GM12875 (cell line): ENCODE results near the gene RUBCNL.

Experiments used
- H3K4me3 ChIP-seq: one replicate; pipeline ENCODE4 v1.5.1; 2011; ENCODE audit warnings: low read depth, low read length, control low read depth
- TF ChIP-seq, protein P1 (sequence below): IDR thresholded peaks from 2 replicates; pipeline ENCODE4 v1.5.1; 2011; ENCODE audit warnings: low read depth, mild to moderate bottlenecking, control low read depth, inconsistent platforms, low read length, moderate library complexity, borderline replicate concordance; ENCODE audit not compliant: insufficient read depth

Gene RUBCNL

DNA sequence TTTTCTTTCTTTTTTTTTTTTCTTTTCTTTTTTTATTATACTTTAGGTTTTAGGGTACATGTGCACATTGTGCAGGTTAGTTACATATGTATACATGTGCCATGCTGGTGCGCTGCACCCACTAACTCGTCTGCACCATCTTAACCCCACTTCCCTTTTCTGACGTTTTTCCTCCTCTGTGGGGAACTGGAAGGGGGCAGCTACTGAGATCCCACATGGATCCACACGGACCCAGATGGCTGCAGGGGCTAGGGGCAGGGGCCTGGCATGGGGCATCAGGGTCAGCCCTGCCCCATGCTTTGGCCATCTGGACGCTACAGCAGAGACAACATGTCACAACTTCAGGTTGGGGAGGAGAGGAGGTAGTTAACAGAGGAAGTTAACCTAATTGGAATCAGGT, 54.3 kb downstream of the RUBCNL start:
- TF ChIP-seq, protein P1, sequence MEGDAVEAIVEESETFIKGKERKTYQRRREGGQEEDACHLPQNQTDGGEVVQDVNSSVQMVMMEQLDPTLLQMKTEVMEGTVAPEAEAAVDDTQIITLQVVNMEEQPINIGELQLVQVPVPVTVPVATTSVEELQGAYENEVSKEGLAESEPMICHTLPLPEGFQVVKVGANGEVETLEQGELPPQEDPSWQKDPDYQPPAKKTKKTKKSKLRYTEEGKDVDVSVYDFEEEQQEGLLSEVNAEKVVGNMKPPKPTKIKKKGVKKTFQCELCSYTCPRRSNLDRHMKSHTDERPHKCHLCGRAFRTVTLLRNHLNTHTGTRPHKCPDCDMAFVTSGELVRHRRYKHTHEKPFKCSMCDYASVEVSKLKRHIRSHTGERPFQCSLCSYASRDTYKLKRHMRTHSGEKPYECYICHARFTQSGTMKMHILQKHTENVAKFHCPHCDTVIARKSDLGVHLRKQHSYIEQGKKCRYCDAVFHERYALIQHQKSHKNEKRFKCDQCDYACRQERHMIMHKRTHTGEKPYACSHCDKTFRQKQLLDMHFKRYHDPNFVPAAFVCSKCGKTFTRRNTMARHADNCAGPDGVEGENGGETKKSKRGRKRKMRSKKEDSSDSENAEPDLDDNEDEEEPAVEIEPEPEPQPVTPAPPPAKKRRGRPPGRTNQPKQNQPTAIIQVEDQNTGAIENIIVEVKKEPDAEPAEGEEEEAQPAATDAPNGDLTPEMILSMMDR, result no peak
- no peak overlapping the region for H3K4me3 ChIP-seq

DNA sequence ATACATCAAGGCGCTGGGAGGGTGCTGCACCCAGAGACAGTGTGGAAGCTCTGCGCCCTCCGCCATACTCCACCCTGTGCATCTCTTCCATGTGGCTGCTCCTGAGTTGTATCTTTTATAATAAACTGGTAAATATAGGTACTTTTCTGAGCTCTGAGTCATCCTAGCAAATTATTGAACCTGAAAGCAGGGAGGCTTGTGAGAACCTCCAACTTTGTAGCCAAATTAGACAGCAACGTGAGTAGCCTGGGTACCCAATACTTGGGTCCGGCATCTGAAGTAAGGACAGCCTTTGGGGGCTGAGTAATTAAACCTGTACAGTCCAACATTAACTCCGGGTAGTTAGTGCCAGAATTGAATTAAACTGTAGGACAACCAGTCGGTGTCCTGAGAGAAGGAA, 57.4 kb downstream of the RUBCNL start:
- TF ChIP-seq, protein P1, result no peak

DNA sequence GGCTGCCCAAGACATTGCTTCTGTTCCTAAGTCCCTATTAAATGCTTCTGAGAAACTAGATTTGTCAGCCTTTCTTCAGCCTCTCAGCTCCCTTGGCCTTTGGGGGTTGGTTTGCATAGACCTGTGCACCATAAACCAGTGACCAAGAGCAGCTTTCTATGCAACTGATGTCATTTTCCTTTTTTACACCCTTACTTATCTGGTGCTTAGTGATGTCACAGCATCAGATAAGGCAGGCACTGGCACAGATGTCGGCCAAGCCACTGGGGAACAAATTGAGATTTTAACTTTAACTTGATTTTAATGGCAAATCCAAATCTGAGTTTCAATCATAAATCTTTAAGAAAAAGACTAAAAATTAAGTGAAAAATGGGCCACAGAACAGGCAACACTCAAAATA, 59.8 kb downstream of the RUBCNL start:
- no peak overlapping the region for H3K4me3 ChIP-seq
- TF ChIP-seq, protein P1, result no peak

More for the DNA sequence above, 57.4 kb downstream of the RUBCNL start:
- H3K4me3 ChIP-seq, result no peak overlapping the region

DNA sequence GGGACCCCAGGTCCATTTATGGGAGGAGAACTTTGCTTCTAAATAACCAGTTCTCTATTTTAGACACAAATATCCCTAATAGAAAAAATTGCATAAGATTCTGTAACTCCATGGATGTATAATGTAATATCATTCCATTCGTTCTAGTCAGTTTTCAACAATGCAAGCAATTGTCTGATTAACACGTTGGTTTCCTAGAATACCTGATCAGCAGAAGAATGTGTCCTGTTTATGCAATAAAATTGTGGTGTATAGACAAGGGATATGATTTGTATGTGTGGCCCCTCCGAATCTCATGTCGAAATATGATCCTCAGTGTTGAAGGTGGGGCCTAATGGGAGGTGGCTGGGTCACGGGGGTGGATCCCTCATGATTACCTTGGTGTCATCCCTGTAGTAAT, 62.1 kb downstream of the RUBCNL start:
- H3K4me3 ChIP-seq, result no peak overlapping the region
- TF ChIP-seq, protein P1, result no peak

DNA sequence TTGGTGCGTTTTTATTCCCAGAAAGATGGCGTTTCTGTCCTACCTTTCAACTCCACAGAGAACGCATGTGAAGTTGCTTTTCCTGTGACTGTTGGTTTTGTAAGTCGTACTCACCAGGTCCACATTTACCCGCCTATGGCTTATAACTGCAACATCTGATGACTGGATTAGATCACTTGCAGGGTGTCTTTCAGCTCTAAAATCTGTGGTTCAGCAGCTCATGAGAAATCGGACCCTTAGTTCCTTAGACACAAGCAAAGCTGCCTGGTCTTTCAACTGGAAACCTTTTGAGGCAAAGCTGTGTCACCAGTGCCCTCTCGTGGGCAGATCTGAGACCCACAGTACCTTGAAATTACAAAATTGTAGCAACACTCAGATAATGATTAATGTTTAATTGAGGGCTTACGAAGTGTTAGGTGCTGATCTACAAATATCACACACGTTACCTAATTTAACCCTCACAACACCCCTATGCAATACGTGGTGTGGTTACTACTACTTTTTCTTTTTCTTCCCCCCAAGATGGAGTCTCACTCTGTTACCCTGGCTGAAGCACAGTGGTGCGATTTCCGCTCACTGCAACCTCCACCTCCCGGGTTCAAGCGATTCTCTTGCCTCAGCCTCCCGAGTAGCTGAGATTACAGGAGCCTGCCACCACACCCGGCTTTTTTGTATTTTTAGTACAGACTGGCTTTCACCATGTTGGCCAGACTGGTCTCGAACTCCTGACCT, 65.4 kb downstream of the RUBCNL start:
- H3K4me3 ChIP-seq, result no peak overlapping the region
- TF ChIP-seq, protein P1, result peak; percentile 73

DNA sequence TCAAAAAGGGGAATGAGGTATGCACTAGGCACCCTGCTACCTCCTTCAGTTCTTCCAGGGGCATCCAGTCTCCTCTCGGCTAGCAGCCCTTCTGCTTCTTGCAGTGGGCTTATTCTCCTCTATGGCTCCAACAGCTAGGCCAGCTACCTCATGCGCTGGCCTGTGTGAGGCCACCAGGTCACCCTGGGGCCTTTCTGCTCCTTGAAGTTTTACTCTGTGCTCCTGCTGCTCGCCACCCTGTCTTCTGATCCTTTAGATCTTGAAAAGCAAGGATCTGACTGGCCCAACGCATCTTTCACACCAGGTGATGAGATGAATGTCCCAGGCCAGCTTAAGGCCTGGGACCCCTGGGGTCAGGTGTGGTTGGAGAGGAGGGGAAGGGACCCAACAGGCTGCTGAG, 66.2 kb downstream of the RUBCNL start:
- TF ChIP-seq, protein P1, result no peak
- no peak overlapping the region for H3K4me3 ChIP-seq

DNA sequence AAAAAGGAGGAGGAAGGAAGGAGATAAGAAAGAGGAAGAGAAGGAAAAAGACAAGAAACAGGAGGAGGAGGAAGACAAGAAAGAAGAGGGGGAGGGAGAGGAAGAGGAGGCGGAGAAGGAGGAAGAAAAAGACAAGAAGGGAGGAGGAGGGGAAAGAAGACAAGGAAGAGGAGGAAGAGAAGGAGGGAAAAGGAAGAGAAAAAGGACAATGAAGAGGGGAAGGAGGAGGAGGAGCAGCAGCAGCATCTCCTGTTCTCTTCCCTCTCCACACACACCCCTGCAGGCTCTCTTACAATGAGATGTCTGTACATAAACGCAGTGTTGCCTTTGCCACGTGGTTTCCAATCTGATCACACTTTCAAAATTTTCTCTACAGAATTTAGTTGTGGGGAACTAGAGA, 66.6 kb downstream of the RUBCNL start:
- TF ChIP-seq, protein P1, result no peak
- H3K4me3 ChIP-seq, result no peak overlapping the region
